Measurements from ENCODE around the gene GPR132. TPM values are rescaled to one million over a fixed set of nuclear protein-coding genes. Genes with fewer than 3 reads are reported as not detected.

GPR132 gene
- total and polyA plus RNA-seq, 2 donors (not counting 1 experiment from before 2014, with no cell fraction given), result 38.6 to 54.5 TPM

- H3K36me3 ChIP-seq (replicated peaks in 1 of 2; ENCODE audit: control extremely low read depth in 1 of 2, control insufficient read depth in 1 of 2, extremely low read depth in 1 of 2, insufficient read depth in 2 of 2, low read length in 1 of 2), result no peaks in the 10 kb centered on the region
- peaks cover 16% of the 10 kb centered on the region for H4K20me1 ChIP-seq (ENCODE audit: control insufficient read depth, insufficient read depth, low read length, poor library complexity, severe bottlenecking)
- TF ChIP-seq EZH2 (IDR thresholded peaks at IDR 0.05; ENCODE audit: borderline replicate concordance, insufficient read depth, low read depth, low read length, poor library complexity, severe bottlenecking) (no peak), CTCF (IDR thresholded peaks at IDR 0.05) (peak; percentile 78)
- intact Hi-C loops (cut with micrococcal nuclease), result loop anchor here (1.0 to 2.0 kb wide), 6 partner anchors 22 to 214 kb away; partner anchors contain the start of genes BRF1, CLBA1 and GPR132
- CTCF ChIA-PET, result interaction anchor here (0.7 to 8.8 kb wide), 18 partner anchors 8 to 321 kb away, joined by 3 to 192 read pairs (median 6); partner anchors contain the start of genes CDCA4 and GPR132
- H3K4me2 ChIP-seq (replicated peaks; ENCODE audit: low read depth, low read length, poor library complexity, severe bottlenecking), result peak overlapping the region; percentile 100
- H3K9me3 Mint-ChIP-seq (ENCODE audit: insufficient read depth), result no peaks in the 10 kb centered on the region
- peaks cover 16% of the 10 kb centered on the region for H3K4me1 Mint-ChIP-seq
- H3K9ac ChIP-seq (ENCODE audit: low read length), result peak overlapping the region; percentile 70
- under 1% methylated on average over 41 of the region's 45 CpGs for WGBS (ENCODE audit: insufficient coverage)
- peaks cover 16% of the 10 kb centered on the region for H3K27me3 Mint-ChIP-seq
- H3K9me3 ChIP-seq (ENCODE audit: control extremely low read depth in 1 of 3, control insufficient read depth in 2 of 3, insufficient read depth in 1 of 3, low read length in 2 of 3), result no peaks in the 10 kb centered on the region
- peak overlapping the region in 1 of 2 donors; percentile 26 for H3K27ac ChIP-seq (ENCODE audit: low read length in 2 of 2)
- DNase-seq, result peak; percentile 89
- H2AFZ ChIP-seq (ENCODE audit: insufficient read depth, low read depth, low read length, poor library complexity, severe bottlenecking), result peak overlapping the region; percentile 79
- ATAC-seq (ENCODE audit: low read depth), result peak; percentile 86
- POLR2A ChIA-PET, result interaction anchor here (0.8 to 1.6 kb wide), 4 partner anchors 14 to 102 kb away, joined by 3 to 5 read pairs (median 4); partner anchors contain the start of genes CLBA1 and GPR132
- peak overlapping the region; percentile 85 for H3K4me3 Mint-ChIP-seq
- peak overlapping the region; percentile 37 for H3K27ac Mint-ChIP-seq
- H3K27me3 ChIP-seq (replicated peaks in 1 of 4; ENCODE audit: control extremely low read depth in 1 of 4, control insufficient read depth in 3 of 4, insufficient read depth in 4 of 4, low read length in 3 of 4), result peaks cover 0 to 30% (median 9%) of the 10 kb centered on the region in 4 experiments
- peaks cover 11% of the 10 kb centered on the region for H3K79me2 ChIP-seq (ENCODE audit: control insufficient read depth, insufficient read depth, low read length)
- peaks cover 9 to 17% of the 10 kb centered on the region in 2 donors for H3K4me1 ChIP-seq (ENCODE audit: control insufficient read depth in 2 of 2, insufficient read depth in 2 of 2, low read length in 2 of 2)
- peak overlapping the region in 4 of 5 experiments; percentile 55 to 67 (median 60) for H3K4me3 ChIP-seq (ENCODE audit: control extremely low read depth in 1 of 5, extremely low read depth in 1 of 5, insufficient read depth in 1 of 5, low read depth in 2 of 5, low read length in 4 of 5)
These were observed 21.6 kb upstream of the GPR132 start for GRCh38 chr14:105086833-105087307.

GRCh38 chr14:105085766-105086165, 20.5 kb upstream of the GPR132 start:
- H2AFZ ChIP-seq (ENCODE audit: insufficient read depth, low read depth, low read length, poor library complexity, severe bottlenecking), result no peak overlapping the region
- H3K27me3 ChIP-seq (replicated peaks in 1 of 4; ENCODE audit: control extremely low read depth in 1 of 4, control insufficient read depth in 3 of 4, insufficient read depth in 4 of 4, low read length in 3 of 4), result peaks cover 0 to 30% (median 9%) of the 10 kb centered on the region in 4 experiments
- no peaks in the 10 kb centered on the region for H3K9me3 ChIP-seq (ENCODE audit: control extremely low read depth in 1 of 3, control insufficient read depth in 2 of 3, insufficient read depth in 1 of 3, low read length in 2 of 3)
- H4K20me1 ChIP-seq (ENCODE audit: control insufficient read depth, insufficient read depth, low read length, poor library complexity, severe bottlenecking), result peaks cover 14% of the 10 kb centered on the region
- TF ChIP-seq EZH2 (IDR thresholded peaks at IDR 0.05; ENCODE audit: borderline replicate concordance, insufficient read depth, low read depth, low read length, poor library complexity, severe bottlenecking) (no peak), CTCF (IDR thresholded peaks at IDR 0.05) (no peak)
- peaks cover 11% of the 10 kb centered on the region for H3K79me2 ChIP-seq (ENCODE audit: control insufficient read depth, insufficient read depth, low read length)
- ATAC-seq (ENCODE audit: low read depth), result no peak
- no peak overlapping the region for H3K4me3 ChIP-seq (ENCODE audit: control extremely low read depth in 1 of 5, extremely low read depth in 1 of 5, insufficient read depth in 1 of 5, low read depth in 2 of 5, low read length in 4 of 5)
- no peak for DNase-seq
- ChIA-PET CTCF (interaction anchor here (0.7 to 8.8 kb wide), 10 partner anchors 8 to 124 kb away, joined by 3 to 192 read pairs (median 7); partner anchors contain the start of gene GPR132), POLR2A (interaction anchor here (0.5 to 1.4 kb wide), 4 partner anchors 13 to 187 kb away, joined by 3 to 6 read pairs (median 4); no protein-coding TSS in a partner anchor)
- H3K36me3 ChIP-seq (replicated peaks in 1 of 2; ENCODE audit: control extremely low read depth in 1 of 2, control insufficient read depth in 1 of 2, extremely low read depth in 1 of 2, insufficient read depth in 2 of 2, low read length in 1 of 2), result no peaks in the 10 kb centered on the region
- Mint-ChIP-seq H3K4me3 (no peak overlapping the region), H3K27ac (no peak overlapping the region), H3K27me3 (peaks cover 16% of the 10 kb centered on the region), H3K4me1 (peaks cover 17% of the 10 kb centered on the region), H3K9me3 (ENCODE audit: insufficient read depth) (no peaks in the 10 kb centered on the region)
- WGBS (ENCODE audit: insufficient coverage), result 76% methylated on average over 5 of the region's 5 CpGs
- H3K9ac ChIP-seq (ENCODE audit: low read length), result no peak overlapping the region
- peaks cover 9 to 17% of the 10 kb centered on the region in 2 donors for H3K4me1 ChIP-seq (ENCODE audit: control insufficient read depth in 2 of 2, insufficient read depth in 2 of 2, low read length in 2 of 2)
- no peak overlapping the region for H3K4me2 ChIP-seq (replicated peaks; ENCODE audit: low read depth, low read length, poor library complexity, severe bottlenecking)
- intact Hi-C loops (cut with micrococcal nuclease), result loop anchor here (1.0 to 2.0 kb wide), 5 partner anchors 20 to 215 kb away; partner anchors contain the start of genes BRF1, CLBA1 and GPR132
- no peak overlapping the region for H3K27ac ChIP-seq (ENCODE audit: low read length in 2 of 2)
